Measurements from ENCODE around the gene ALS2CL. TPM values are rescaled to one million over a fixed set of nuclear protein-coding genes. Genes with fewer than 3 reads are reported as not detected.

Gene ALS2CL
- total RNA-seq, 1 donor from 2014 or later: 0.71 TPM

DNA sequence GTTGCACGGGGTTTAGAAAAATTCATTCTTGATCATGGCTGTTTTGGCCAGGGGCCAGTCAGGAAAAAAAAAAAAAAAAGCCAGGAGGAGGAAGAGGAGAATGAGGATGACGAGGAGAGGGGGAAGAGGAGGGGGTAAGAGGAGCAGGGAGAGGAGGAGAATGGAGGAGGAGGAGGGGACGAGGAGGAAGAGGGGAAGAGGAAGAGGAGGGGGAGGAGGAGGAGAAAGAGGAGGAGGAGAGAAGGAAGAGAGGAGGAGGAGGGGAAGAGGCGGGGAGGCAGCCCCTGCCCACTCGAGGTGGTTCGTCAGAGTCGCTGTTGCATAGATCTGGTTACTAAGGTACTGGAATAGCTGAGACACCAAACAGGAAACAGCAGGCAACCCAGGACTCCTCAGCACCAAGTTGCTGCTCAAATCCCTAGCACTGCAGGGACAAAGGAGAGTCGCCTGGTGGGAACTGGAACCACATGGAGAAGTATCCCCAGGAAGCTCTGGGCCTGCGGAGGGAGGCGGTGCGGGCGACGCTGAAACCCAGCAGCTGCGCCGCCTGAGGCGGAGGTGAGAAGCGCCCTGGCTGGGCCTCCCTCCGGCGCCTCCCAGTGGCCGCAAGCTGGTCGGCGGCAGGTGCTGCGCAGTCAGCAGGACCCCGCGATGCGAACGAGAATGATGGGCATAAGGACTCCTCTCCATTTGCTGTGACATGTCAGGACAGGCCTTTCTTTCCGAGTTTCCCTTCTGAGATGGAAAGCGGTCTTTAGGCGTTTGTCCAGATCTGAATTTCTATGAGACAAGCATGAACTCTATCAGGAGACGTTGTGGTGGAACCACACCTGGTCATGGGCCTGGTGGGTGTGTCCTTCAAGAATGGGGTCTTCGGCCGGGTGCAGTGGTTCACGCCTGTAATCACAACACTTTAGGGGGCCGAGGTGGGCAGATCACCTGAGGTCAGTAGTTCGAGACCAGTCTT lies 63.6 kb downstream of the ALS2CL start:
- peak overlapping the region; percentile 40 for H3K4me3 Mint-ChIP-seq (ENCODE audit: low read depth)
- no peaks in the 10 kb centered on the region for H3K9me3 Mint-ChIP-seq
- peaks cover 14% of the 10 kb centered on the region for H3K4me1 Mint-ChIP-seq (ENCODE audit: low read depth)
- no peak overlapping the region for H3K27ac Mint-ChIP-seq
- intact Hi-C loops (cut with micrococcal nuclease): loop anchor here (1.0 kb wide), 1 partner anchor 142 kb away; no protein-coding TSS in a partner anchor
- no peaks in the 10 kb centered on the region for H3K36me3 Mint-ChIP-seq (ENCODE audit: low read depth)
- peak; percentile 68 for DNase-seq (ENCODE audit: low spot score)
- H3K27me3 Mint-ChIP-seq (ENCODE audit: low read depth): peaks cover 12% of the 10 kb centered on the region

DNA sequence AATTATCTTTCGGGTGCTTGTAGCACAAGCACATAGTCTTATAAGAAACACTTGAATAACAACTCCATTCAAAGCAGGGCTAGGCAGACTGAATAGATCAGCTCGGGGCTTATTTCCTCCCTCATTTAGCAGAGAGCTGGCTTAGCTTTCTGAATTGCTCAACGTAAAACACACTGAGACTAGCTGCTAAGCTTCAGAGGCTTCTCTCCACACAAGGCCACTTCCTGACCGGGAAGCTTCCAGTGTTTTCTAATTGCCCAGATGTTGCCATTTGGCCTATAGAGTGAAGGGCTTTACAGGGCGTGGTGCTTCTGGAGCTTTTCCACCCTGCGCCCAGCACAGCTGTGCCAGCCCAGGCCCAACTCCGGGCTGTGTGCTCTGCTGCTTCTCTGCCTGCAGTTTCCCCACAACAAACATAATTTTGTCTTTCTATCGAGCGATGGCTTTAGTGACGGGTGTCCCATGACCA lies 64.5 kb downstream of the ALS2CL start:
- Mint-ChIP-seq H3K27me3 (ENCODE audit: low read depth) (peaks cover 9% of the 10 kb centered on the region), H3K4me3 (ENCODE audit: low read depth) (no peak overlapping the region), H3K36me3 (ENCODE audit: low read depth) (no peaks in the 10 kb centered on the region), H3K4me1 (ENCODE audit: low read depth) (peaks cover 10% of the 10 kb centered on the region), H3K9me3 (no peaks in the 10 kb centered on the region), H3K27ac (no peak overlapping the region)
- no peak for DNase-seq (ENCODE audit: low spot score)
- intact Hi-C loops (cut with micrococcal nuclease): no loop called here

DNA sequence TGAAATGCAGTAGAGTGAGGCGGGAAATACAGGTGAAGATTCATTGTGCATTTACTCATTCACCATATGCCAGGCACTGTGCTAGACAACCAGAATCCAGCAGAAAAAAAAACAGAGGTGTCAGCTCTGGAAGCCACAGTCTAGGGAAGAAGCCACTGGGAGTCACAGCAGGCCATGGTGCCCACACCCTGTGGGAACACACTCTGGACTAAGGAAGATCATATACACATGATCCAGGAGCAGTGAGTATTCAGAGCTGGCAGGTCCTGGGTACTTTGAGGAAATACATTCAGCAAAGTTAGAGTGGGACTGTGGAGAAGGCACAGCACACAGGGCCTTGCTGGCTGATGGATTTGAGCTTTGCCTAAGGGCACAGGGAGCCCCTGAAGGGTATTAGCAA lies 66.4 kb downstream of the ALS2CL start:
- Mint-ChIP-seq H3K9me3 (no peaks in the 10 kb centered on the region), H3K27me3 (ENCODE audit: low read depth) (peaks cover 17% of the 10 kb centered on the region), H3K27ac (no peak overlapping the region), H3K36me3 (ENCODE audit: low read depth) (no peaks in the 10 kb centered on the region), H3K4me1 (ENCODE audit: low read depth) (peaks cover 10% of the 10 kb centered on the region), H3K4me3 (ENCODE audit: low read depth) (no peak overlapping the region)
- intact Hi-C loops (cut with micrococcal nuclease): no loop called here
- DNase-seq (ENCODE audit: low spot score): no peak

DNA sequence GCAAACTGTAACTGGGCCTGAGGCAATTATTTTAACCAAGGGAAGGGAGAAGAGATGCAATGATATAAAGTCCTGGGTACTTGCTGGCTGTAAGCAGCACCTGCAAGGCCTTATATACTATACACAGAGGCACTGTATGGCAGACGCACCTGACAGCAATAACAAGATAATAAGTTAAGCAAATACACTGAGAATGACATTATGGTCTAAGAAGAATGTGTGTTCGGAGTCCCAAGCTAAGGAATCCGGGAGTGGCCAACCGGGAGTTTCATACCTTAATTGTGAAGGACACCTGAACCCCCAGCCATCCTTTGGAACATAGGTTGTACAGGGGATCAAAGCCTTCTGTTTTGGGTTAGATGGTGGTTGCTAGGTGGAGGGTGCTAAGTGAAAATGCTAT lies 67.4 kb downstream of the ALS2CL start:
- Mint-ChIP-seq H3K27me3 (ENCODE audit: low read depth) (peaks cover 21% of the 10 kb centered on the region), H3K4me3 (ENCODE audit: low read depth) (no peak overlapping the region), H3K9me3 (no peaks in the 10 kb centered on the region)

DNA sequence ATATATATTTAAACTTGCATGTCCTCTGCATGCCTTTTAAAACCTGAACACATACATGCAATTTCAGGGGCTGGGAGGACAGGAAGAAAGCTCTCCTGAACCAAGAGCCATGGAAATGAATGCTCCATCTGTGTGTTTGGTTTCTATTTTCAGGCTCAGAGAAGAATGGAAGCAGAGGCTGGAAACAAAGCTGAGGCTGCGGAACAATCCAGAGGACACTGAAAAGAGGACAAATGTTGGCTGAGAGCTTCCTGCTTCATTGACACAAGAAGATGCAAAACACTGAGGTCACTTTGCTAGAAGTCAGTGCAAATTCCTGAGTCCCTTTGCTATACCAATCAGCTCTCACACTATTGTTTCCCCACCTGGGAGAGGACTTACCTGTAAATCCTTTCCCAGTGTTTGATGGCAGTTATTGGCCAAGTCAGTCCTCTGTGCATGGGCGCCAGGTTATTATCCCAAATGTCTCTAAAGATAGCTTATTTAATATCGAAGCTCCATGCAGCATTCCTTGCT lies 68.4 kb downstream of the ALS2CL start:
- Mint-ChIP-seq H3K9me3 (no peaks in the 10 kb centered on the region), H3K27me3 (ENCODE audit: low read depth) (peaks cover 28% of the 10 kb centered on the region), H3K27ac (no peak overlapping the region), H3K4me3 (ENCODE audit: low read depth) (no peak overlapping the region), H3K4me1 (ENCODE audit: low read depth) (peaks cover 7% of the 10 kb centered on the region), H3K36me3 (ENCODE audit: low read depth) (no peaks in the 10 kb centered on the region)
- no peak for DNase-seq (ENCODE audit: low spot score)
- intact Hi-C loops (cut with micrococcal nuclease): no loop called here

More for the DNA sequence above, 67.4 kb downstream of the ALS2CL start:
- Mint-ChIP-seq H3K36me3 (ENCODE audit: low read depth) (no peaks in the 10 kb centered on the region), H3K4me1 (ENCODE audit: low read depth) (peaks cover 10% of the 10 kb centered on the region), H3K27ac (no peak overlapping the region)
- DNase-seq (ENCODE audit: low spot score): no peak
- intact Hi-C loops (cut with micrococcal nuclease): no loop called here

DNA sequence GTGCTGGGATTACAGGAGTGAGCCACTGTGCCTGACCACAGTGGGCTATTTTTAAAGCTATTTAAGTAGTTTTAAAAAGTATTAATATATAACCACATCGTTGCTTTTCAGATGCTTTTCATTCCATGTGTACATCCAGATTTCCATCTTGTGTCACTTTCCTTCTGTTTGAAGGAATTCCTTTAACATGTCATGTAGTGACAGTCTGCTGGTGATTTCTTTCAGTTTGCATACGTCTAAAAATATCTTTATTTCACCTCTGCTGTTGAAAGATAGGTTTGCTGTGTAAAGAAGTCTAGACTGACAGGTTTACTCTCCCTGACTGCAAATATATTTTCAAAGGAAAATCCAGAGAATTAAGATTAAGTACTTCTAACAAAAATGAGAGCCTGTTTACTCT lies 68.9 kb downstream of the ALS2CL start:
- no peak for DNase-seq (ENCODE audit: low spot score)
- intact Hi-C loops (cut with micrococcal nuclease): no loop called here
- H3K9me3 Mint-ChIP-seq: no peaks in the 10 kb centered on the region
- H3K36me3 Mint-ChIP-seq (ENCODE audit: low read depth): no peaks in the 10 kb centered on the region
- H3K27me3 Mint-ChIP-seq (ENCODE audit: low read depth): peaks cover 31% of the 10 kb centered on the region
- H3K27ac Mint-ChIP-seq: no peak overlapping the region
- H3K4me1 Mint-ChIP-seq (ENCODE audit: low read depth): peaks cover 5% of the 10 kb centered on the region
- H3K4me3 Mint-ChIP-seq (ENCODE audit: low read depth): no peak overlapping the region

DNA sequence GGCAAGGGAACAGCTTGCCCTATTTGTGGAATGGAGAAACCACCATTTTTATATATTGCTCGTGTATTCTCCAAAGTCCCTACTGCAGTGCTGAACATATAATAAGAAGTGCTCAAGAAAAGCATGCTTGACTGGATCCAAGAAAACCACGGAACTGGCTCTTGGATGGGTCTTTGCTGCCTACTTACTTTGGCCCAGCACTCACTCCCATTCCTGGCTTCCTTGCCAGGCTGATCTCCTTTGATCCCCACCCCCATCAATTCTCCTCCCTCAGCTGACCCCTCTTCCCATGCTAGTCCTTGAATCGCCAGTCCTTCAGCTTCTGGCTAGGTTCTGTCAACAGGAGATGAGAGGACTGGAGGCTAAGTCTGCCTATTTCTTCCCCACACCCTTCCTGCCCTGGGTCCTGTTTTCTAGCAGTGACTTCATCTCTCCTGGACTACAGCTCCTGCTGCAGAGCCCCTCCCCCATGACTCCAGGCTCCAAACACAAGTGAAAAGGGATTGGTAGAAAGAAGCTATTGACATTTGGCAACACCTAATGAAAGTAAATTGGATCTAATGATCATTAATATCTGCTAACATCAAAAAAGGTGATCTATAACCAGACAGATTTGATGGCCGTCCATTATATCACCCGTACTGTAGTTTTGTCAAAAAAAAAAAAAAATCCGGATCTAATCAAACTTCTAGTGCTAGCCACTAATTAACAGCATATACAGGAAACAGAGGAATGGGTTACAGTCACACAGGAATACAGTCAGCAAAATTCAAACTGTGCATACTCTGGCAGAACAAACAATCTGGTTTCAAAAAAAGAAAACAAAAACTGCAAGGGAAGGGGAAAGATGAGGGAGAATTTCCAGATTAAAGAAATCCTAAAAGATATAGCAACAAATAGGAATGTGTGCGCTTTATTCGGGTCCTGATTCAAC lies 73.4 kb downstream of the ALS2CL start:
- intact Hi-C loops (cut with micrococcal nuclease): no loop called here
- H3K27ac Mint-ChIP-seq: no peak overlapping the region
- H3K27me3 Mint-ChIP-seq (ENCODE audit: low read depth): peaks cover 40% of the 10 kb centered on the region
- H3K4me3 Mint-ChIP-seq (ENCODE audit: low read depth): no peak overlapping the region
- no peaks in the 10 kb centered on the region for H3K4me1 Mint-ChIP-seq (ENCODE audit: low read depth)
- H3K36me3 Mint-ChIP-seq (ENCODE audit: low read depth): no peaks in the 10 kb centered on the region
- DNase-seq (ENCODE audit: low spot score): no peak
- H3K9me3 Mint-ChIP-seq: no peaks in the 10 kb centered on the region

Other genes with a start within 250 kb of the ALS2CL start
- not detected in 2 replicates for gene LTF, start 228.8 kb downstream of the ALS2CL start, total RNA-seq
- gene RTP3, start 195.7 kb downstream of the ALS2CL start, total RNA-seq: not detected in 2 replicates
- gene LRRC2, start 127.4 kb downstream of the ALS2CL start, total RNA-seq: 0.09 TPM in 1 of 2 replicates, not detected in the other
- not detected in 2 replicates for gene FAM240A, start 81.2 kb downstream of the ALS2CL start, total RNA-seq
- gene TMIE, start 7.7 kb upstream of the ALS2CL start, total RNA-seq: not detected in 2 replicates
- gene PRSS50, start 24.2 kb upstream of the ALS2CL start, total RNA-seq: not detected in 2 replicates
- not detected in 2 replicates for gene MYL3, start 169.8 kb upstream of the ALS2CL start, total RNA-seq
- gene PTH1R, start 184.0 kb upstream of the ALS2CL start, total RNA-seq: not detected in 2 replicates

Data from activated T-helper 2 cell treated with anti-CD3 and anti-CD28 coated beads, Interferon-gamma antibody, Interleukin-2, Interleukin-4, amounts not matched to agents 10 μg/mL and 5 μg/mL and 100 μg/mL, durations not matched to agents 14 hours and 24 hours and 36 hours (primary cell).